WTC11 (cell line): ENCODE data around the gene GRID2. TPM values are rescaled to one million over a fixed set of nuclear protein-coding genes. Genes with fewer than 3 reads are reported as not detected.

Experiments used
- ATAC-seq: fragments of 200-7000 bp; cut with Tn5 transposase; 2 replicates; pipeline ENCODE4 v1.10.0; 2021; ENCODE audit warnings: mild to moderate bottlenecking, moderate library complexity
- CTCF ChIA-PET: fragments of 300-600 bp; sonication (Branson Sonifier 250); formaldehyde crosslinking; loops from one replicate; lab custom pipeline; 2021; ENCODE audit warnings: antibody characterized with exemption; lab: Charles Lee
- POLR2A ChIA-PET: fragments of 350-600 bp; sonication (Branson Sonifier 250); formaldehyde crosslinking; loops from one replicate; lab custom pipeline; 2021; ENCODE audit warnings: antibody characterized with exemption; lab: Charles Lee
- DNase-seq: peaks from one replicate; pipeline ENCODE4 v3.0.0; 2021; ENCODE audit warnings: low spot score
- H3K27ac Mint-ChIP-seq: 2 replicates; pipeline ENCODE4 v1.8.0; 2021; ENCODE audit warnings: mixed read lengths
- H3K27me3 Mint-ChIP-seq: 2 replicates; pipeline ENCODE4 v1.8.0; 2021; ENCODE audit warnings: low read depth, mild to moderate bottlenecking, moderate library complexity, mixed read lengths
- H3K36me3 Mint-ChIP-seq: 2 replicates; pipeline ENCODE4 v1.8.0; 2021; ENCODE audit warnings: mixed read lengths
- H3K4me1 Mint-ChIP-seq: 2 replicates; pipeline ENCODE4 v1.8.0; 2022; ENCODE audit warnings: mixed read lengths
- H3K4me3 Mint-ChIP-seq: 2 replicates; pipeline ENCODE4 v1.8.0; 2021; ENCODE audit warnings: mild to moderate bottlenecking, moderate library complexity, mixed read lengths
- H3K9me3 Mint-ChIP-seq: 2 replicates; pipeline ENCODE4 v1.8.0; 2021; ENCODE audit warnings: mixed read lengths
- ATF1 ChIP-seq: sonication (generic); formaldehyde crosslinking; IDR thresholded peaks from 2 replicates; pipeline ENCODE4 v1.8.1; 2023; ENCODE audit warnings: mild to moderate bottlenecking, moderate library complexity, missing genetic modification reagents
- GRHL2 ChIP-seq: fragments of 250-450 bp; sonication (Bioruptor Pico); IDR thresholded peaks from 2 replicates; pipeline ENCODE4 v1.8.0; 2022; ENCODE audit warnings: mild to moderate bottlenecking, moderate library complexity; ENCODE audit not compliant: insufficient replicate concordance, severe bottlenecking
- HMGA2 ChIP-seq: fragments of 250-450 bp; sonication (Bioruptor Pico); IDR thresholded peaks from 2 replicates; pipeline ENCODE4 v1.4.0; 2021; ENCODE audit warnings: mild to moderate bottlenecking, moderate library complexity
- IRF2 ChIP-seq: sonication (generic); formaldehyde crosslinking; IDR thresholded peaks from 2 replicates; pipeline ENCODE4 v1.8.0; 2022; ENCODE audit warnings: low read depth, missing genetic modification reagents, borderline replicate concordance
- MXD4 ChIP-seq: fragments of 250-450 bp; sonication (Bioruptor Pico); IDR thresholded peaks from 2 replicates; pipeline ENCODE4 v1.8.0; 2021; ENCODE audit warnings: mild to moderate bottlenecking, moderate library complexity, borderline replicate concordance
- NR3C1 ChIP-seq: sonication (generic); formaldehyde crosslinking; conservative IDR thresholded peaks from 2 replicates; pipeline ENCODE4 v1.8.1; 2023; ENCODE audit warnings: low read depth, mild to moderate bottlenecking, missing genetic modification reagents
- OVOL2 ChIP-seq: fragments of 250-450 bp; sonication (Bioruptor Pico); IDR thresholded peaks from 2 replicates; pipeline ENCODE4 v1.9.0; 2021; ENCODE audit warnings: mild to moderate bottlenecking, borderline replicate concordance
- SMAD4 ChIP-seq: sonication (generic); formaldehyde crosslinking; IDR thresholded peaks from 2 replicates; pipeline ENCODE4 v1.8.0; 2022; ENCODE audit warnings: mild to moderate bottlenecking, missing genetic modification reagents
- SP1 ChIP-seq: sonication (generic); formaldehyde crosslinking; conservative IDR thresholded peaks from 2 replicates; pipeline ENCODE4 v1.8.1; 2022; ENCODE audit warnings: missing genetic modification reagents
- TEAD1 ChIP-seq: sonication (generic); formaldehyde crosslinking; IDR thresholded peaks from 2 replicates; pipeline ENCODE4 v1.8.0; 2022; ENCODE audit warnings: mild to moderate bottlenecking, missing genetic modification reagents
- TP53 ChIP-seq: sonication (generic); formaldehyde crosslinking; IDR thresholded peaks from 2 replicates; pipeline ENCODE4 v1.8.1; 2023; ENCODE audit warnings: mild to moderate bottlenecking, missing genetic modification reagents
- ZNF121 ChIP-seq: sonication (generic); formaldehyde crosslinking; IDR thresholded peaks from 2 replicates; pipeline ENCODE4 v1.8.0; 2023; ENCODE audit warnings: missing genetic modification reagents
- ZNF317 ChIP-seq: sonication (generic); formaldehyde crosslinking; IDR thresholded peaks from 2 replicates; pipeline ENCODE4 v1.8.1; 2023; ENCODE audit warnings: low read depth, mild to moderate bottlenecking, moderate library complexity, missing genetic modification reagents, borderline replicate concordance
- ZNF416 ChIP-seq: fragments of 250-450 bp; sonication (Bioruptor Pico); IDR thresholded peaks from 2 replicates; pipeline ENCODE4 v1.9.0; 2021; ENCODE audit warnings: mild to moderate bottlenecking, inconsistent platforms
- total RNA-seq: library from RNA; stranded (reverse); gene quantifications from 3 replicates; pipeline ENCODE4 v1.2.3, GENCODE V29; 2021
- TF ChIP-seq, protein P1 (sequence below): sonication (generic); formaldehyde crosslinking; IDR thresholded peaks from 2 replicates; pipeline ENCODE4 v1.8.1; 2023; ENCODE audit warnings: mild to moderate bottlenecking, missing genetic modification reagents
- TF ChIP-seq, protein P2 (sequence below): sonication (generic); formaldehyde crosslinking; IDR thresholded peaks from 2 replicates; pipeline ENCODE4 v1.8.1; 2023; ENCODE audit warnings: mild to moderate bottlenecking, moderate library complexity, missing genetic modification reagents
- TF ChIP-seq, protein P3 (sequence below): fragments of 250-450 bp; sonication (Bioruptor Pico); IDR thresholded peaks from 2 replicates; pipeline ENCODE4 v1.9.0; 2021; ENCODE audit warnings: mild to moderate bottlenecking, borderline replicate concordance
- TF ChIP-seq, protein P4 (sequence below): fragments of 250-450 bp; sonication (Bioruptor Pico); IDR thresholded peaks from 2 replicates; pipeline ENCODE4 v1.8.0; 2021; ENCODE audit warnings: mild to moderate bottlenecking

GRID2 gene
- total RNA-seq, 1 experiment from 2014 or later: 26.8 TPM

DNA sequence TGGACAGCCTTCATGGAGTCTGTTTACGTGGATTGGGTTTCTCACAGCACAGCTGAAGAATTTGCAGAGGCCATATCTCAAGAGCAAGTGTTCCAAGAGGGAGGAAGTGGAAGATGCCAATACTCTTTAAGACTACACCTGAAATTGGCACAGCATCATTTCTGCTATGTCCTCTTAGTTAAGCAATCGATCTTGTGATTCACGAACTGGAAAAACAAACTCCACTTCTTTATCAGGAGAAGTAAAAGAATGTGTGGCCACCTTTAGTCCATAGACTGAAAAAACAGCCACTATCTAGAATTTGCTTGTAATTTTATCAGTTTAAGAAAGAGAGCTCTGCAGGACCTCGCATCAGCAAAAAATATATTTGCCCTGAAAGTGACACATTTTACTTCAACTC is 1051.6 kb downstream of the GRID2 start:
- Mint-ChIP-seq H3K36me3 (no peaks in the 10 kb centered on the region), H3K4me3 (no peak overlapping the region), H3K27ac (no peak overlapping the region), H3K9me3 (peaks cover 4% of the 10 kb centered on the region; the same call in 1 of the 2 replicates), H3K27me3 (no peaks in the 10 kb centered on the region), H3K4me1 (peaks cover 9% of the 10 kb centered on the region)
- ChIA-PET POLR2A (interaction anchor here (0.6 kb wide), 1 partner anchor 233 kb away, joined by 5 read pairs; no protein-coding TSS in a partner anchor), CTCF (no interaction called here)
- TF ChIP-seq SMAD4 (CRISPR knock-in tag) (no peak), ATF1 (CRISPR knock-in tag) (no peak), GRHL2 (CRISPR knock-in tag) (no peak), SP1 (CRISPR knock-in tag) (no peak), TEAD1 (CRISPR knock-in tag) (no peak), ZNF416 (CRISPR knock-in tag) (no peak)
- TF ChIP-seq, protein P1, sequence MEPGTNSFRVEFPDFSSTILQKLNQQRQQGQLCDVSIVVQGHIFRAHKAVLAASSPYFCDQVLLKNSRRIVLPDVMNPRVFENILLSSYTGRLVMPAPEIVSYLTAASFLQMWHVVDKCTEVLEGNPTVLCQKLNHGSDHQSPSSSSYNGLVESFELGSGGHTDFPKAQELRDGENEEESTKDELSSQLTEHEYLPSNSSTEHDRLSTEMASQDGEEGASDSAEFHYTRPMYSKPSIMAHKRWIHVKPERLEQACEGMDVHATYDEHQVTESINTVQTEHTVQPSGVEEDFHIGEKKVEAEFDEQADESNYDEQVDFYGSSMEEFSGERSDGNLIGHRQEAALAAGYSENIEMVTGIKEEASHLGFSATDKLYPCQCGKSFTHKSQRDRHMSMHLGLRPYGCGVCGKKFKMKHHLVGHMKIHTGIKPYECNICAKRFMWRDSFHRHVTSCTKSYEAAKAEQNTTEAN (CRISPR knock-in tag): no peak
- TF ChIP-seq, protein P2, sequence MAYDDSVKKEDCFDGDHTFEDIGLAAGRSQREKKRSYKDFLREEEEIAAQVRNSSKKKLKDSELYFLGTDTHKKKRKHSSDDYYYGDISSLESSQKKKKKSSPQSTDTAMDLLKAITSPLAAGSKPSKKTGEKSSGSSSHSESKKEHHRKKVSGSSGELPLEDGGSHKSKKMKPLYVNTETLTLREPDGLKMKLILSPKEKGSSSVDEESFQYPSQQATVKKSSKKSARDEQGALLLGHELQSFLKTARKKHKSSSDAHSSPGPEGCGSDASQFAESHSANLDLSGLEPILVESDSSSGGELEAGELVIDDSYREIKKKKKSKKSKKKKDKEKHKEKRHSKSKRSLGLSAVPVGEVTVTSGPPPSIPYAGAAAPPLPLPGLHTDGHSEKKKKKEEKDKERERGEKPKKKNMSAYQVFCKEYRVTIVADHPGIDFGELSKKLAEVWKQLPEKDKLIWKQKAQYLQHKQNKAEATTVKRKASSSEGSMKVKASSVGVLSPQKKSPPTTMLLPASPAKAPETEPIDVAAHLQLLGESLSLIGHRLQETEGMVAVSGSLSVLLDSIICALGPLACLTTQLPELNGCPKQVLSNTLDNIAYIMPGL (CRISPR knock-in tag): no peak
- ATAC-seq (no peak), DNase-seq (no peak)

DNA sequence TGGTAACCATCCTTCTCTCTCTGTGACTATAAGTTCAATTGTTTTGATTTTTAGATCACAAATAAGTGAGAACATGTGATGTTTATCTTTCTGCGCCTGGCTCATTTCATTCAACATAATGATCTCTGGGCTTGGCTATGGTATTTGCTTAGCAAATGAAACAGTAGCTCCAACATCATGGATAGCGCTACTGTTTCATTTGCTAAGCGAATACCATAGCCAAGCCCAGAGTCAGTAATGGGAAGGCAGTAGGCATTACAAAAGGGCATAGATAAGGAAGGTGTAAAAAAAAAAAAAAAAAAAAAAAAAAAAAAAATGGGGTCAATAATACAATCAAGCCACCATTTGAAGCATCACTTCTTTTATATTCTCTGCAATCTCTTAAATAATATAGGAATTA is 1055.8 kb downstream of the GRID2 start:
- no peaks in the 10 kb centered on the region for H3K9me3 Mint-ChIP-seq
- H3K27ac Mint-ChIP-seq: no peak overlapping the region
- no peaks in the 10 kb centered on the region for H3K36me3 Mint-ChIP-seq
- ChIA-PET CTCF (no interaction called here), POLR2A (no interaction called here)
- H3K4me1 Mint-ChIP-seq: peaks cover 19% of the 10 kb centered on the region
- DNase-seq (no peak), ATAC-seq (peak; percentile 62)
- no peak overlapping the region for H3K4me3 Mint-ChIP-seq
- H3K27me3 Mint-ChIP-seq: peaks cover 19% of the 10 kb centered on the region
- no peak for TF ChIP-seq TP53 (CRISPR knock-in tag)
- TF ChIP-seq NR3C1 (CRISPR knock-in tag): no peak
- TF ChIP-seq, protein P3, sequence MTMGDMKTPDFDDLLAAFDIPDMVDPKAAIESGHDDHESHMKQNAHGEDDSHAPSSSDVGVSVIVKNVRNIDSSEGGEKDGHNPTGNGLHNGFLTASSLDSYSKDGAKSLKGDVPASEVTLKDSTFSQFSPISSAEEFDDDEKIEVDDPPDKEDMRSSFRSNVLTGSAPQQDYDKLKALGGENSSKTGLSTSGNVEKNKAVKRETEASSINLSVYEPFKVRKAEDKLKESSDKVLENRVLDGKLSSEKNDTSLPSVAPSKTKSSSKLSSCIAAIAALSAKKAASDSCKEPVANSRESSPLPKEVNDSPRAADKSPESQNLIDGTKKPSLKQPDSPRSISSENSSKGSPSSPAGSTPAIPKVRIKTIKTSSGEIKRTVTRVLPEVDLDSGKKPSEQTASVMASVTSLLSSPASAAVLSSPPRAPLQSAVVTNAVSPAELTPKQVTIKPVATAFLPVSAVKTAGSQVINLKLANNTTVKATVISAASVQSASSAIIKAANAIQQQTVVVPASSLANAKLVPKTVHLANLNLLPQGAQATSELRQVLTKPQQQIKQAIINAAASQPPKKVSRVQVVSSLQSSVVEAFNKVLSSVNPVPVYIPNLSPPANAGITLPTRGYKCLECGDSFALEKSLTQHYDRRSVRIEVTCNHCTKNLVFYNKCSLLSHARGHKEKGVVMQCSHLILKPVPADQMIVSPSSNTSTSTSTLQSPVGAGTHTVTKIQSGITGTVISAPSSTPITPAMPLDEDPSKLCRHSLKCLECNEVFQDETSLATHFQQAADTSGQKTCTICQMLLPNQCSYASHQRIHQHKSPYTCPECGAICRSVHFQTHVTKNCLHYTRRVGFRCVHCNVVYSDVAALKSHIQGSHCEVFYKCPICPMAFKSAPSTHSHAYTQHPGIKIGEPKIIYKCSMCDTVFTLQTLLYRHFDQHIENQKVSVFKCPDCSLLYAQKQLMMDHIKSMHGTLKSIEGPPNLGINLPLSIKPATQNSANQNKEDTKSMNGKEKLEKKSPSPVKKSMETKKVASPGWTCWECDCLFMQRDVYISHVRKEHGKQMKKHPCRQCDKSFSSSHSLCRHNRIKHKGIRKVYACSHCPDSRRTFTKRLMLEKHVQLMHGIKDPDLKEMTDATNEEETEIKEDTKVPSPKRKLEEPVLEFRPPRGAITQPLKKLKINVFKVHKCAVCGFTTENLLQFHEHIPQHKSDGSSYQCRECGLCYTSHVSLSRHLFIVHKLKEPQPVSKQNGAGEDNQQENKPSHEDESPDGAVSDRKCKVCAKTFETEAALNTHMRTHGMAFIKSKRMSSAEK (CRISPR knock-in tag): no peak
- TF ChIP-seq OVOL2 (CRISPR knock-in tag): no peak
- TF ChIP-seq ZNF121: no peak
- no peak for TF ChIP-seq IRF2 (CRISPR knock-in tag)
- no peak for TF ChIP-seq HMGA2 (CRISPR knock-in tag)
- TF ChIP-seq, protein P4, sequence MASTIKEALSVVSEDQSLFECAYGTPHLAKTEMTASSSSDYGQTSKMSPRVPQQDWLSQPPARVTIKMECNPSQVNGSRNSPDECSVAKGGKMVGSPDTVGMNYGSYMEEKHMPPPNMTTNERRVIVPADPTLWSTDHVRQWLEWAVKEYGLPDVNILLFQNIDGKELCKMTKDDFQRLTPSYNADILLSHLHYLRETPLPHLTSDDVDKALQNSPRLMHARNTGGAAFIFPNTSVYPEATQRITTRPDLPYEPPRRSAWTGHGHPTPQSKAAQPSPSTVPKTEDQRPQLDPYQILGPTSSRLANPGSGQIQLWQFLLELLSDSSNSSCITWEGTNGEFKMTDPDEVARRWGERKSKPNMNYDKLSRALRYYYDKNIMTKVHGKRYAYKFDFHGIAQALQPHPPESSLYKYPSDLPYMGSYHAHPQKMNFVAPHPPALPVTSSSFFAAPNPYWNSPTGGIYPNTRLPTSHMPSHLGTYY (CRISPR knock-in tag): no peak
- no peak for TF ChIP-seq MXD4 (CRISPR knock-in tag)
- TF ChIP-seq ZNF317 (CRISPR knock-in tag): no peak
